Liver (tissue), 9 donors: Measurements from ENCODE around the gene CIB4. TPM values are rescaled to one million over a fixed set of nuclear protein-coding genes. Genes with fewer than 3 reads are reported as not detected.

Source experiments
- DNase-seq: peaks from one replicate; pipeline ENCODE4 v3.0.0-alpha.2; 2017; ENCODE audit warnings: low spot score
- H3K27ac ChIP-seq, 2 donors: one replicate each; pipeline ENCODE4 v1.7.0; 2013; ENCODE audit warnings: inconsistent platforms in 2 of 2, low read length in 2 of 2, control low read depth in 1 of 2, low read depth in 1 of 2, mild to moderate bottlenecking in 1 of 2
- H3K27me3 ChIP-seq, 4 donors: one replicate each; pipeline versions ENCODE4 v1.6.1 to v1.7.0; 2013; ENCODE audit warnings: low read length in 3 of 4, inconsistent platforms in 1 of 4, mild to moderate bottlenecking in 1 of 4, moderate library complexity in 1 of 4; ENCODE audit not compliant: control insufficient read depth in 4 of 4, insufficient read depth in 4 of 4
- H3K36me3 ChIP-seq, 4 donors: one replicate each; pipeline versions ENCODE4 v1.6.1 to v1.7.0; 2013; ENCODE audit warnings: low read length in 3 of 4, mild to moderate bottlenecking in 3 of 4, low read depth in 1 of 4, moderate library complexity in 1 of 4; ENCODE audit not compliant: control insufficient read depth in 4 of 4, insufficient read depth in 3 of 4
- H3K4me1 ChIP-seq, 4 donors: one replicate each; pipeline versions ENCODE4 v1.6.1 to v1.7.0; 2013; ENCODE audit warnings: low read length in 3 of 4, mild to moderate bottlenecking in 3 of 4, moderate library complexity in 1 of 4; ENCODE audit not compliant: control insufficient read depth in 4 of 4, insufficient read depth in 4 of 4
- H3K4me3 ChIP-seq, 3 donors: one replicate each; pipeline versions ENCODE4 v1.6.1 to v1.7.0; 2013; ENCODE audit warnings: low read length in 3 of 3, control low read depth in 1 of 3, low read depth in 1 of 3, mild to moderate bottlenecking in 1 of 3
- H3K9ac ChIP-seq, 2 donors: one replicate each; pipeline ENCODE4 v1.7.0; 2013; ENCODE audit warnings: low read length in 2 of 2, mild to moderate bottlenecking in 2 of 2, moderate library complexity in 2 of 2, control low read depth in 1 of 2, low read depth in 1 of 2
- H3K9me3 ChIP-seq, 4 donors: one replicate each; pipeline versions ENCODE4 v1.6.1 to v1.7.0; 2013; ENCODE audit warnings: low read length in 3 of 4; ENCODE audit not compliant: control insufficient read depth in 4 of 4
- CTCF ChIP-seq: fragments of 150-350 bp; IDR thresholded peaks from 2 replicates; pipeline ENCODE4 v1.5.1; 2017; ENCODE audit warnings: improper control_type of control experiment, low read depth, low read length; ENCODE audit not compliant: missing input control
- EGR1 ChIP-seq, 2 donors: IDR thresholded peaks; 2 replicates each; pipeline ENCODE4 v1.6.1; 2016 to 2018; ENCODE audit warnings: antibody characterized with exemption in 2 of 2, low read depth in 2 of 2
- FOXA2 ChIP-seq: IDR thresholded peaks from 2 replicates; pipeline ENCODE4 v1.6.1; 2016; ENCODE audit warnings: antibody characterized with exemption
- HNF4G ChIP-seq: IDR thresholded peaks from 2 replicates; pipeline ENCODE4 v1.6.1; 2016; ENCODE audit warnings: antibody characterized with exemption
- JUND ChIP-seq, 2 donors: IDR thresholded peaks; 2 replicates each; pipeline ENCODE4 v1.6.1; 2016; ENCODE audit warnings: antibody characterized with exemption in 2 of 2
- NR2F2 ChIP-seq: IDR thresholded peaks from 2 replicates; pipeline ENCODE4 v1.6.1; 2016; ENCODE audit warnings: antibody characterized with exemption
- RAD21 ChIP-seq, 2 donors: IDR thresholded peaks; 2 replicates each; pipeline ENCODE4 v1.6.1; 2016; ENCODE audit warnings: antibody characterized with exemption in 2 of 2, mild to moderate bottlenecking in 2 of 2
- REST ChIP-seq: IDR thresholded peaks from 2 replicates; pipeline ENCODE4 v1.6.1; 2016; ENCODE audit warnings: antibody characterized with exemption, mild to moderate bottlenecking
- SP1 ChIP-seq: IDR thresholded peaks from 2 replicates; pipeline ENCODE4 v1.6.1; 2018; ENCODE audit warnings: antibody characterized with exemption, mild to moderate bottlenecking
- TAF1 ChIP-seq: conservative IDR thresholded peaks from 2 replicates; pipeline ENCODE4 v1.6.1; 2016; ENCODE audit warnings: antibody characterized with exemption, mild to moderate bottlenecking
- YY1 ChIP-seq: IDR thresholded peaks from 2 replicates; pipeline ENCODE4 v1.6.1; 2016; ENCODE audit warnings: antibody characterized with exemption, mild to moderate bottlenecking
- WGBS: extraction: QIAGEN DNeasy Blood & Tissue Kit; methylation state at CpG from one replicate; pipeline ENCODE4 v1.1.7; 2013; 5-methylcytosine and 5-hydroxymethylcytosine counted together
- polyA plus RNA-seq, 2 donors: library from polyadenylated mRNA; stranded (reverse) in 1 of 2; unstranded in 1 of 2; fragments of 200-250 nt in 1 of 2; fragments of >200 nt in 1 of 2; fragmentation: Nextera tagmentation in 1 of 2; extraction: Ambion mirVana in 1 of 2; gene quantifications; one replicate each; pipeline versions ENCODE4 v1.2.1 to v1.2.3, GENCODE V29; 2013 to 2015
- total RNA-seq, 2 donors: library from RNA; depleted of rRNA; stranded (reverse); fragments of >200 nt; gene quantifications; one replicate each; pipeline ENCODE4 v1.2.3, GENCODE V29; 2014
- TF ChIP-seq, protein P1 (sequence below): IDR thresholded peaks from 2 replicates; pipeline ENCODE4 v1.6.1; 2016; ENCODE audit warnings: antibody characterized with exemption
- TF ChIP-seq, protein P2 (sequence below): IDR thresholded peaks from 2 replicates; pipeline ENCODE4 v1.6.1; 2016; ENCODE audit warnings: antibody characterized with exemption
- TF ChIP-seq, protein P3 (sequence below): IDR thresholded peaks from 2 replicates; pipeline ENCODE4 v1.6.1; 2016; ENCODE audit warnings: antibody characterized with exemption
- donor health status: healthy.
- donor health status: healthy.
- donor health status: healthy.
- donor health status: healthy.
- donor health status: healthy.

The CIB4 gene
- total and polyA plus RNA-seq, 4 donors: not detected

DNA sequence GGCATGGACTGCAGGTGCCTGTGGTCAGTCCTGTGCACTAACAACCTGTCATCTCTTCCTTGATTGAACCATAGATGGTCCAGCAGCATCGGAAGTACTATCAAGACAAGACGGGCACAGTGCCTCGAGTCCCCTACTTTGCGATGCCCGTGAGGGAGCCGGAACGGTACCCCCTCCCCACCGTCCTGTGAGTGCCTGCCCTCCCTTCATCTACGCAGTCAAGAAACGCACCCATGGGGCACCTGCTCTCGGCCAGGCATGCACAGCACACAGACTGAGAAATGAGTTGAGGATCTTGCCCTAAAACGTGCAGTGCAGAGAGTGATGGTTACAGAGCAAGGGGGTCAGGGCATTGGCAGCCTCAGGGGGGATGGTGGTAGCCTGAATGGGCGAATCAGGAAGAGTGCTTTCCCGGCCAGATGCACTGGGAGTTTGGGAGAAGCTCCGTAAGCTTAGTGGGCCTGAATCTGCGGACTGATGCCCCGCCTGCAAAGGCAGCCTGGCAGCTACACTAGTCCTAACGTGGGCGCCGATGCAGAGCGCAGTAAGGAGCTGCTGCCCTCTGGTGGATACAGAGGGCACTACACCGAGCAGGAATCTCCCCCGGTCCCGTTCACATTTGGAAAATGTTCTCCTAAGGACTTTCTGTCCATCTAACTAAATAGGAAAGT, 63.6 kb downstream of the CIB4 start:
- WGBS: 35% methylated on average over 24 of the region's 24 CpGs
- peak; percentile 67 for DNase-seq
- Histone ChIP-seq H3K9ac (no peak overlapping the region), H3K36me3 (no peaks in the 10 kb centered on the region), H3K4me3 (no peak overlapping the region), H3K9me3 (no peaks in the 10 kb centered on the region), H3K27ac (no peak overlapping the region), H3K4me1 (no peaks in the 10 kb centered on the region), H3K27me3 (no peaks in the 10 kb centered on the region)
- no peak for TF ChIP-seq NR2F2
- TF ChIP-seq RAD21 (IDR thresholded peaks at IDR 0.05): peak; percentile 93 to 98
- TF ChIP-seq EGR1 (IDR thresholded peaks at IDR 0.05; ENCODE audit: low read depth in 2 of 2): no peak
- TF ChIP-seq CTCF: peak; percentile 98
- no peak for TF ChIP-seq REST

GRCh38 chr2:26576565-26577441, 64.4 kb downstream of the CIB4 start:
- WGBS: 72% methylated on average over 17 of the region's 17 CpGs
- no peaks in the 10 kb centered on the region for H3K36me3 ChIP-seq
- no peaks in the 10 kb centered on the region for H3K4me1 ChIP-seq
- H3K27ac ChIP-seq: no peak overlapping the region
- no peak for TF ChIP-seq JUND (IDR thresholded peaks at IDR 0.05)
- TF ChIP-seq TAF1: no peak
- no peak for TF ChIP-seq HNF4G
- no peak for TF ChIP-seq FOXA2
- TF ChIP-seq, protein P1, sequence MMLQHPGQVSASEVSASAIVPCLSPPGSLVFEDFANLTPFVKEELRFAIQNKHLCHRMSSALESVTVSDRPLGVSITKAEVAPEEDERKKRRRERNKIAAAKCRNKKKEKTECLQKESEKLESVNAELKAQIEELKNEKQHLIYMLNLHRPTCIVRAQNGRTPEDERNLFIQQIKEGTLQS: no peak
- no peak for TF ChIP-seq YY1
- no peak for TF ChIP-seq REST
- no peak for TF ChIP-seq SP1
- TF ChIP-seq, protein P2, sequence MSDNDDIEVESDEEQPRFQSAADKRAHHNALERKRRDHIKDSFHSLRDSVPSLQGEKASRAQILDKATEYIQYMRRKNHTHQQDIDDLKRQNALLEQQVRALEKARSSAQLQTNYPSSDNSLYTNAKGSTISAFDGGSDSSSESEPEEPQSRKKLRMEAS: no peak
- TF ChIP-seq, protein P3, sequence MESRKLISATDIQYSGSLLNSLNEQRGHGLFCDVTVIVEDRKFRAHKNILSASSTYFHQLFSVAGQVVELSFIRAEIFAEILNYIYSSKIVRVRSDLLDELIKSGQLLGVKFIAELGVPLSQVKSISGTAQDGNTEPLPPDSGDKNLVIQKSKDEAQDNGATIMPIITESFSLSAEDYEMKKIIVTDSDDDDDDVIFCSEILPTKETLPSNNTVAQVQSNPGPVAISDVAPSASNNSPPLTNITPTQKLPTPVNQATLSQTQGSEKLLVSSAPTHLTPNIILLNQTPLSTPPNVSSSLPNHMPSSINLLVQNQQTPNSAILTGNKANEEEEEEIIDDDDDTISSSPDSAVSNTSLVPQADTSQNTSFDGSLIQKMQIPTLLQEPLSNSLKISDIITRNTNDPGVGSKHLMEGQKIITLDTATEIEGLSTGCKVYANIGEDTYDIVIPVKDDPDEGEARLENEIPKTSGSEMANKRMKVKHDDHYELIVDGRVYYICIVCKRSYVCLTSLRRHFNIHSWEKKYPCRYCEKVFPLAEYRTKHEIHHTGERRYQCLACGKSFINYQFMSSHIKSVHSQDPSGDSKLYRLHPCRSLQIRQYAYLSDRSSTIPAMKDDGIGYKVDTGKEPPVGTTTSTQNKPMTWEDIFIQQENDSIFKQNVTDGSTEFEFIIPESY: no peak
- no peak overlapping the region for H3K4me3 ChIP-seq
- H3K9me3 ChIP-seq: no peaks in the 10 kb centered on the region
- peaks cover 0 to 2% (median 0%) of the 10 kb centered on the region in 4 donors for H3K27me3 ChIP-seq
- no peak for DNase-seq
- no peak overlapping the region for H3K9ac ChIP-seq
